H7 (cell line): ENCODE results near the gene ASAP3. TPM values are rescaled to one million over a fixed set of nuclear protein-coding genes. Genes with fewer than 3 reads are reported as not detected.

ENCODE experiments used
- DNase-seq: peaks from one replicate; pipeline ENCODE4 v3.0.0; 2012
- H3K27me3 ChIP-seq: 2 replicates; pipeline ENCODE4 v1.6.0; 2011; ENCODE audit warnings: mild to moderate bottlenecking, low read length; ENCODE audit not compliant: control insufficient read depth, insufficient read depth
- H3K36me3 ChIP-seq: replicated peaks from 2 replicates; pipeline ENCODE4 v1.5.1; 2011; ENCODE audit warnings: low read length; ENCODE audit not compliant: control insufficient read depth, insufficient read depth
- H3K4me3 ChIP-seq: 2 replicates; pipeline ENCODE4 v1.5.1; 2011; ENCODE audit warnings: low read depth, mild to moderate bottlenecking, control low read depth, low read length, moderate library complexity; ENCODE audit not compliant: insufficient read depth
- total RNA-seq: library from RNA; depleted of rRNA; stranded (reverse); fragments of >200 nt; shearing (Covaris generic); gene quantifications from 2 replicates; pipeline ENCODE4 v1.2.3, GENCODE V29; 2014

Gene ASAP3
- total RNA-seq, 1 experiment from 2014 or later: 107 TPM

DNA sequence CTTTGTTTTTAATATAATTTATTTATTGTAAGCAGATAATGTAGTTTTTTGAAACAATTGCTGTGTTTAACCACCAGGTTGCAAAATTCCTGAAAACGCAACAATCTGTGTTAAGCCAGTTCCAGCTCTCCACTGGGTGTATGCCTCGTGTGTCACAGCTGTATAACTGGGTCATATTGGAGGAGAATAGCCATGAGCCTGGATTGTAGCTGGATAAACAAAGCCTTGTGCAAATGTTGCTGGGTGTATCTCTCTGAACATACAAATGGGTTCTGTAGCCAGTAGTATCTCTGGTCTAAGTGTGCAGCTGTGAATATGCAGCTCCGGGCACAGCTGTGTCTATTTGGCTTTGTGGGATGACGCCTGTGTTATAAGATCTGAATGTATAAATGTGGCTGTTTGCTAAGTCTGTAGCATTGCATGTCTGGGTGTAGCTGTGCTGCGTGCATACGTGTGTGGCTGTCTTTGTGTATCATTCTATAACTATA lies 62.2 kb downstream of the ASAP3 start:
- Histone ChIP-seq H3K27me3 (peaks cover 97% of the 10 kb centered on the region), H3K36me3 (no peaks in the 10 kb centered on the region; the same call in none of the 2 replicates), H3K4me3 (no peak overlapping the region)
- no peak for DNase-seq

DNA sequence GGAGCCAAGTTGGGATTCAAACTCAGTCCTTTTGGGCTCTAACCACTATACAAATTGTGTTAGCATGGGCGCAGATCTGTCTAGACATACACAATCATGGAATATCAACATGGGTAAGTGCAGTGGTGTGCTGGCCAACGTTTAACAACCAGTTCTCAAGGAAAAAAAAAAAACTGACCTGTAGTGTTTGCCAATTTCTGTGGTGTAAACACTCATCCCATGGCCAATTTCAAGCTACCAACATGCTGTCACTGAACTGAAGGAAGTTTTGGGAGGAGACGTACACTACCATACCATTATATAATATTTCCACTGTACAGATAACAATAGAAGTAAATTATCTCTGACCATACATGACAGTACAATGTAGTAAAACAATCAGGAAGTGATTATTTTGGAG lies 62.6 kb downstream of the ASAP3 start:
- peaks cover 97% of the 10 kb centered on the region for H3K27me3 ChIP-seq
- DNase-seq: no peak
- H3K4me3 ChIP-seq: no peak overlapping the region
- no peaks in the 10 kb centered on the region; the same call in none of the 2 replicates for H3K36me3 ChIP-seq

GRCh38 chr1:23420778-23421177 lies 63.2 kb downstream of the ASAP3 start:
- Histone ChIP-seq H3K27me3 (peaks cover 95% of the 10 kb centered on the region), H3K36me3 (no peaks in the 10 kb centered on the region), H3K4me3 (no peak overlapping the region)
- no peak for DNase-seq

DNA sequence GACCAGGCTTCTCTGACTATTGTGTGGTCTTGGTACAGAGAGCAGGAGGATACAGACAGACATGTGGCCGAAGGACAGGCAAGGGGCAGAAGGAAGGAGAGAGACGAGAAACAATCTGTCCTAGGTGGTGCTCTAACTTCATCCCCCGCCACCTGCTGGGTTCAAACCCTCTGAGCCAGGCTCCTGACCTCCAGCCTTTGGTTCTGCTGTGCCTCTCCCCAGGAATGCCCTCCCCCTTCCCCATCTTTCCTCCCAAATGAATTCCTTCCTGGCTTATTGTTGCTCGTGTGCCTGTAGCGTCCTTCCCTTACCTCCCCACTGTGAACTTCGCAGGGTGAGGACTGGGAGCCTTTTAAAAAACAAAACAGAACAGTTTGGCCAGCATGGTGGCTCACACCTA lies 64.8 kb downstream of the ASAP3 start:
- DNase-seq: peak; percentile 80
- Histone ChIP-seq H3K27me3 (peaks cover 87% of the 10 kb centered on the region), H3K36me3 (no peaks in the 10 kb centered on the region), H3K4me3 (no peak overlapping the region)

DNA sequence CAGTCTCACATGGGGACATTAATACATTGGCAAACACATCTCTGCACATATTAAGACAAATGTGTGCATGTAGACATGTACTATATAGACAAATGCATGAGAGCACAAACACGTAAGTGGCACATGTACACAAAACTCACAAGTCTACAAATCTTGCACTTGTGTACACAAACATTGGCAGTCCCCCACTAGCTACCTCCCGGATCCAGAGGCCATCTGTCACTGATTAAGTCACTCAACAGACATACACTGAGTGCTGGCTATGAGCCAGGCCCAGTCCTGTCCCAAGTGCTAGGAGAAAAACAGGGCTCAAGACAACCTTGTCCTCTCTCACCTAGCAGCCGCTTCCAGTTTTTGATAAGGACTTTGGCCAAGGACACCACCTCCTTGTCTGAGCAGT lies 66.4 kb downstream of the ASAP3 start:
- no peak overlapping the region for H3K4me3 ChIP-seq
- peaks cover 71% of the 10 kb centered on the region for H3K27me3 ChIP-seq
- no peak for DNase-seq
- H3K36me3 ChIP-seq: no peaks in the 10 kb centered on the region

- Histone ChIP-seq H3K36me3 (no peaks in the 10 kb centered on the region), H3K4me3 (no peak overlapping the region), H3K27me3 (peaks cover 65% of the 10 kb centered on the region)
- no peak for DNase-seq
Measured at GRCh38 chr1:23416964-23417363, 67.0 kb downstream of the ASAP3 start.

- H3K36me3 ChIP-seq: no peaks in the 10 kb centered on the region
- no peak for DNase-seq
- H3K4me3 ChIP-seq: no peak overlapping the region
- peaks cover 41% of the 10 kb centered on the region for H3K27me3 ChIP-seq
Measured at GRCh38 chr1:23408797-23409290, 75.1 kb downstream of the ASAP3 start.

GRCh38 chr1:23407016-23407630 lies 76.9 kb downstream of the ASAP3 start:
- no peak for DNase-seq
- Histone ChIP-seq H3K36me3 (no peaks in the 10 kb centered on the region), H3K4me3 (no peak overlapping the region), H3K27me3 (peaks cover 56% of the 10 kb centered on the region)

- no peak for DNase-seq
- peaks cover 60% of the 10 kb centered on the region for H3K27me3 ChIP-seq
- H3K36me3 ChIP-seq: no peaks in the 10 kb centered on the region
- no peak overlapping the region for H3K4me3 ChIP-seq
Measured at GRCh38 chr1:23405946-23406345, 78.0 kb downstream of the ASAP3 start.

- peak; percentile 89 for DNase-seq
- Histone ChIP-seq H3K36me3 (no peaks in the 10 kb centered on the region), H3K27me3 (peaks cover 71% of the 10 kb centered on the region), H3K4me3 (no peak overlapping the region)
Measured at GRCh38 chr1:23403735-23404486, 80.1 kb downstream of the ASAP3 start.

DNA sequence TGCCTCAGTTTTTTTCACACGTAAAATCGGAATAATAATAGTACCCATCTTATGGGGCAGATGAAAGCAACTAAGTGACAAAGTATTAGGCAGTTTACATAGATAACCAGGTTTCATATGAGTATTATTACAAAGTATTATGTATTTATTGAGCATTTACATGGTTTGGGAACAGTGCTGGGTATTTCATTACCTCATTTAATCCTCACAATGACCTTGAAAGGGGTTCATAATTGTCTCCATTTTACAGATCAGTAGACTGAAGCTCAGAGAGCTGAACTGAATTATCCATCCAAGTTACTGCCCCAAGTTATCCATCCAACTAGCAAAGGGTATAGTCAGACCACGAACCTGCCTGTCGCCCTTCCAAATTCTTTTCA lies 80.6 kb downstream of the ASAP3 start:
- H3K36me3 ChIP-seq: no peaks in the 10 kb centered on the region
- no peak for DNase-seq
- no peak overlapping the region for H3K4me3 ChIP-seq
- peaks cover 69% of the 10 kb centered on the region for H3K27me3 ChIP-seq

DNA sequence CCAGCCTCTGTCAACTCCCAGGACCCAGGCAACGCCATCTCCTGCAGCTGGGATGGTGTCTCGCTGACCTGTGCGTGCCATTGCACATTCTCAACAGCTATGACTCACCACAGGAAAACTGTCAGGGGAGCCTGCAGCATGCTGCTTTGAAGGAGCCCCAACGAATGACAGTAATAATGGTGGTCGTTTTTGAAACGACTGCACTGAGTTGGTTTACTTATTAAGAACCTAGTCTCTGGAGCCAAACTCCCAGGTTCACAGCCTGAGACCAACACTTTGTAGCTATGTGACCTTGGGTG lies 81.0 kb downstream of the ASAP3 start:
- DNase-seq: no peak
- Histone ChIP-seq H3K36me3 (no peaks in the 10 kb centered on the region), H3K27me3 (peaks cover 70% of the 10 kb centered on the region), H3K4me3 (no peak overlapping the region)

GRCh38 chr1:23402286-23403037 lies 81.5 kb downstream of the ASAP3 start:
- Histone ChIP-seq H3K36me3 (no peaks in the 10 kb centered on the region), H3K27me3 (peaks cover 74% of the 10 kb centered on the region), H3K4me3 (no peak overlapping the region)
- no peak for DNase-seq

DNA sequence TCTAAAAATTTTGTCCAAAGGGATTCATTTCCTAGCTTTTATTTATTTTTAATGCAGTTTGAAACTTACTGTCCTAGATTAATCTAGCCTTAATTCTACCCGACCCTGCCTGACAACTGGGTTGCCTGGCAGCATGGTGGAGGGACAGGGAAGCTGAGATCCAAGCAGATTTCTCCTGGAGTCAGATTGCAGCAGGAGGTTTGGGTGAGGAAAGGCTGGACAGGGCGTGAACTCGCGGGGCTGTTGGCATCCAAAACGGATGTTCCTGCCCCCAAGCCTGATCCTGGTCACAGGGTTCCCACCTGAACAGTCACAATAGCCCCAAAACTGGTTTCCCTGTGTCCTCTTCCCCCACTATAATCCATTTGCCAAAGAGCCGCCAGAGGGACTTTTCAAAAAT lies 82.7 kb downstream of the ASAP3 start:
- Histone ChIP-seq H3K4me3 (no peak overlapping the region), H3K27me3 (peaks cover 77% of the 10 kb centered on the region), H3K36me3 (no peaks in the 10 kb centered on the region)
- no peak for DNase-seq
